Hepatocyte (in vitro differentiated cells): ENCODE results near the gene SERPINB6.

ENCODE experiments used
- EZH2 ChIP-seq: fragments of 200-600 bp; sonication (generic); IDR thresholded peaks from 2 replicates; pipeline ENCODE4 v1.6.1; 2016; ENCODE audit warnings: antibody characterized with exemption, mild to moderate bottlenecking, borderline replicate concordance
- EZH2phosphoT487 ChIP-seq: fragments of 200-600 bp; sonication (generic); IDR thresholded peaks from one replicate; pipeline ENCODE4 v1.6.1; 2018; ENCODE audit warnings: antibody characterized with exemption, mild to moderate bottlenecking, low read depth, moderate library complexity; ENCODE audit not compliant: unreplicated experiment, severe bottlenecking
- TF ChIP-seq, protein P1 (sequence below): fragments of 200-600 bp; sonication (generic); IDR thresholded peaks from 2 replicates; pipeline ENCODE4 v1.5.1; 2016; ENCODE audit warnings: antibody characterized with exemption, mild to moderate bottlenecking; ENCODE audit not compliant: poor library complexity

DNA sequence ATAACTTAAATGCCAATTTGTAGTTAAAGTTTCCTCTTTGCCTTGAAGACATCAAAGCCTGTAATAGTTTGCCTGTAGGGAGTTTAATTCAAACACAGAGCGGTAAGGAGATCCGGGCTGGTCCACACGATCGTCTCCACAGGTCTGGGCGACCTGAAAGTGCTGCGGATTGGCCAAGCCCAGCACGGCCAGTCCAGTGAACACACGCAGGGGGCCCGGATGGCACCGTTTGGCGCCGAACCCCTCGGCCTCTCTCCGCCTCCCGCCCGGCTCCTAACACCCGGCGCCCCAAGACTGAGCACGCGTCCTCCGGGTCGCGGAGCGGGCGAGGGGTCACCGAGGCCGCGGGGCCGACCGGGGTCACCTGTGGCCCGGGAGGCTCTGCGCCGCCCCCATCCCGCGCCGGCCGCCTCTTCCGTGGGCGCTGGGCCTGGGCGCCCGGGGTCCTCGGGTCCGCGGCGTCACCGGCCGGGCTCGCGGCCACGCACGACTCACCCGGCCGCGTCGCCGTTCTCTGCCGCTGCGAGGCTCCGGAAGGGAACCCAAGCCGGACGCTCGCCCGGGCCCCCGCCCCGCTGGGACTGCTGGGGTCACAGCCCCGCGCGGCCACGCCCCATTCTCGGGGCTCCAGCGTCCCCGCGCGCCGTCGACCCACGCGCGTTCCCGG, 481 bp downstream of the SERPINB6 start:
- TF ChIP-seq, protein P1, sequence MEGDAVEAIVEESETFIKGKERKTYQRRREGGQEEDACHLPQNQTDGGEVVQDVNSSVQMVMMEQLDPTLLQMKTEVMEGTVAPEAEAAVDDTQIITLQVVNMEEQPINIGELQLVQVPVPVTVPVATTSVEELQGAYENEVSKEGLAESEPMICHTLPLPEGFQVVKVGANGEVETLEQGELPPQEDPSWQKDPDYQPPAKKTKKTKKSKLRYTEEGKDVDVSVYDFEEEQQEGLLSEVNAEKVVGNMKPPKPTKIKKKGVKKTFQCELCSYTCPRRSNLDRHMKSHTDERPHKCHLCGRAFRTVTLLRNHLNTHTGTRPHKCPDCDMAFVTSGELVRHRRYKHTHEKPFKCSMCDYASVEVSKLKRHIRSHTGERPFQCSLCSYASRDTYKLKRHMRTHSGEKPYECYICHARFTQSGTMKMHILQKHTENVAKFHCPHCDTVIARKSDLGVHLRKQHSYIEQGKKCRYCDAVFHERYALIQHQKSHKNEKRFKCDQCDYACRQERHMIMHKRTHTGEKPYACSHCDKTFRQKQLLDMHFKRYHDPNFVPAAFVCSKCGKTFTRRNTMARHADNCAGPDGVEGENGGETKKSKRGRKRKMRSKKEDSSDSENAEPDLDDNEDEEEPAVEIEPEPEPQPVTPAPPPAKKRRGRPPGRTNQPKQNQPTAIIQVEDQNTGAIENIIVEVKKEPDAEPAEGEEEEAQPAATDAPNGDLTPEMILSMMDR: no peak
- no peak for TF ChIP-seq EZH2
- TF ChIP-seq EZH2phosphoT487: no peak
